Left lung (tissue), 10 donors: Measurements from ENCODE around the gene AHCYL2. TPM values are rescaled to one million over a fixed set of nuclear protein-coding genes. Genes with fewer than 3 reads are reported as not detected.

ENCODE experiments used
- ATAC-seq: fragments of 200-7000 bp; cut with Tn5 transposase; one replicate; pipeline ENCODE4 v1.9.1; 2020; ENCODE audit warnings: moderate library complexity
- DNase-seq, 4 donors: peaks; one replicate each; pipeline ENCODE4 v3.0.0-alpha.2; 2013 to 2020
- H3K27ac ChIP-seq, 2 donors: fragments of 200-600 bp; sonication (generic) in 1 of 2; one replicate each; pipeline versions ENCODE4 v1.5.0 to v1.8.0; 2020 to 2021
- H3K27me3 ChIP-seq, 2 donors: fragments of 200-600 bp; sonication (generic) in 1 of 2; one replicate each; pipeline versions ENCODE4 v1.5.0 to v1.8.0; 2020 to 2021
- H3K36me3 ChIP-seq, 2 donors: fragments of 200-600 bp; sonication (generic) in 1 of 2; one replicate each; pipeline versions ENCODE4 v1.5.0 to v1.8.0; 2020 to 2021
- H3K4me1 ChIP-seq, 2 donors: fragments of 200-600 bp; one replicate each; pipeline ENCODE4 v1.8.0; 2021
- H3K4me3 ChIP-seq, 2 donors: fragments of 200-600 bp; sonication (generic) in 1 of 2; one replicate each; pipeline versions ENCODE4 v1.5.0 to v1.8.0; 2020 to 2021; ENCODE audit warnings: mild to moderate bottlenecking in 1 of 2
- H3K9me3 ChIP-seq, 2 donors: fragments of 200-600 bp; sonication (generic) in 1 of 2; one replicate each; pipeline versions ENCODE4 v1.5.0 to v1.8.0; 2020 to 2021
- intact Hi-C, 2 donors: fragments of 100-400 bp; cut with DNase I; formaldehyde crosslinking; loops; one replicate each; pipeline versions ENCODE4 v1.11.2 to v1.14.2; 2022
- polyA plus RNA-seq, 6 donors: library from polyadenylated mRNA; unstranded; fragments of 120-200 nt; gene quantifications; one replicate each; pipeline ENCODE4 v1.2.1, GENCODE V29; 2013; ENCODE audit not compliant: insufficient read length in 6 of 6
- total RNA-seq, 2 donors: library from RNA; stranded (reverse); fragmentation: NEBNext Ultra II Directional; extraction: Animal tissue kit (Norgen Biotek cat#: 25700); gene quantifications; one replicate each; pipeline ENCODE4 v1.2.1, GENCODE V29; 2021
- TF ChIP-seq, protein P1 (sequence below), 2 donors: fragments of 200-600 bp; sonication (generic) in 1 of 2; IDR thresholded peaks; one replicate each; pipeline versions ENCODE4 v1.5.0 to v1.8.0; 2021; ENCODE audit warnings: antibody characterized with exemption in 2 of 2
- donor health status: DM: no; HTN: yes; CAD: no.
- donor health status: DM: no; HTN: no; CAD: no.

Gene AHCYL2
- total and polyA plus RNA-seq, 8 donors, result 16.2 to 219 (median 21.3) TPM

DNA sequence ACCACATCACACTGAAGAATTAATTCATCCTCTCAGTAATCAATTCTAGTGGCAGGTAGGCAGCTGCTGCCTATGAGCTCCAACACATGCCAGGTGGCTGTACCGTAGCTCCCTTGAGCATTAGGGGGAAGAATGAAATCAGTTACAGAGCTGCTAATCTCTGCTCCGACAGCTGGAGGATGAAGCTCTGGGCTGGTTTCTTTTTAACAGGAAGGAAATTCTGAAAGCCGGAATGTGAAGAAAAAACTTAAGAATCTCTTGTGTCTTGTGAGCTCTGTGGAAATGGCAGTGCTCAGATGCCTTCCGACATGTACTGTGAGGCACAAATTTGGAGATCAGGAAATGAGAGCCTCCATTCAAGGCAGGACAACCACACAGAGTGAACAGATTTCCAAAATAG lies 2.8 kb upstream of the AHCYL2 start:
- Histone ChIP-seq H3K27me3 (peaks cover 0 to 12% of the 10 kb centered on the region in 2 donors), H3K36me3 (no peaks in the 10 kb centered on the region), H3K9me3 (no peaks in the 10 kb centered on the region), H3K27ac (no peak overlapping the region), H3K4me3 (no peak overlapping the region), H3K4me1 (peaks cover 0 to 27% of the 10 kb centered on the region in 2 donors)
- intact Hi-C loops, result no loop called here
- ATAC-seq (no peak), DNase-seq (no peak)
- TF ChIP-seq, protein P1, sequence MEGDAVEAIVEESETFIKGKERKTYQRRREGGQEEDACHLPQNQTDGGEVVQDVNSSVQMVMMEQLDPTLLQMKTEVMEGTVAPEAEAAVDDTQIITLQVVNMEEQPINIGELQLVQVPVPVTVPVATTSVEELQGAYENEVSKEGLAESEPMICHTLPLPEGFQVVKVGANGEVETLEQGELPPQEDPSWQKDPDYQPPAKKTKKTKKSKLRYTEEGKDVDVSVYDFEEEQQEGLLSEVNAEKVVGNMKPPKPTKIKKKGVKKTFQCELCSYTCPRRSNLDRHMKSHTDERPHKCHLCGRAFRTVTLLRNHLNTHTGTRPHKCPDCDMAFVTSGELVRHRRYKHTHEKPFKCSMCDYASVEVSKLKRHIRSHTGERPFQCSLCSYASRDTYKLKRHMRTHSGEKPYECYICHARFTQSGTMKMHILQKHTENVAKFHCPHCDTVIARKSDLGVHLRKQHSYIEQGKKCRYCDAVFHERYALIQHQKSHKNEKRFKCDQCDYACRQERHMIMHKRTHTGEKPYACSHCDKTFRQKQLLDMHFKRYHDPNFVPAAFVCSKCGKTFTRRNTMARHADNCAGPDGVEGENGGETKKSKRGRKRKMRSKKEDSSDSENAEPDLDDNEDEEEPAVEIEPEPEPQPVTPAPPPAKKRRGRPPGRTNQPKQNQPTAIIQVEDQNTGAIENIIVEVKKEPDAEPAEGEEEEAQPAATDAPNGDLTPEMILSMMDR (IDR thresholded peaks at IDR 0.05), result no peak

DNA sequence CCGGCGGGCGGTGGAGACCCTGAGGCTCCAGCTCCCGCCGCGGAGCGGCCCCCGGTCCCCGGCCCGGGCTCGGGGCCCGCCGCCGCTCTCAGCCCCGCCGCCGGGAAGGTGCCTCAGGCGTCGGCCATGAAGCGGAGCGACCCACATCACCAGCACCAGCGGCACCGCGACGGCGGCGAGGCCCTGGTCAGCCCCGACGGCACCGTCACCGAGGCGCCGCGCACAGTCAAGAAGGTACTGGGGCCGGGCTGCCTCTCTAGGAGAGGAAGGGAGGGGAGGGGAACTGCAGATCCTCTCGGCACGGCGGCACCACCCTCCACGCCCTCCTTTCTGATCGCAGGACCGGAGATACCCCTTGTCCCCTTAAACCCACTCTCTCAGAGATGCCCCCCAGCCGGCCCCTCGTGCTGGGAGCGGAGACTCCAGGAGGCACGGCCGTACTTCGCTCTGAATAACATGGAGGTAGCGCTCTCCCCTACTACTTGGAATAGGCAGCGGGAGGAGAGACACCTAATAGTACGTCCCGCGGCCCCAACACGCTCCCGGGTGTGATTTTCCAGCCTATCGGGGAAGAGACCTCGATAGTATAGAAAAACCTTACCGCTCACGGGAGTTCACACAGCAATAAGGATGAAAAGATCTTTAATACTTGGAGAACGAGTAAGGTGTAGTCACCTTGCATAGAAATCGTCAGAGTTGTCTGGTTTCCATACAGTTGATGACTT lies 538 bp downstream of the AHCYL2 start:
- Histone ChIP-seq H3K4me1 (peaks cover 0 to 23% of the 10 kb centered on the region in 2 donors), H3K36me3 (no peaks in the 10 kb centered on the region), H3K27me3 (no peaks in the 10 kb centered on the region), H3K4me3 (peak overlapping the region; percentile 81 to 87), H3K9me3 (no peaks in the 10 kb centered on the region), H3K27ac (peak overlapping the region; percentile 98 to 99)
- peak; percentile 29 to 92 (median 51) for DNase-seq
- intact Hi-C loops, result no loop called here
- peak; percentile 54 for ATAC-seq
- TF ChIP-seq, protein P1 (IDR thresholded peaks at IDR 0.05), result no peak

DNA sequence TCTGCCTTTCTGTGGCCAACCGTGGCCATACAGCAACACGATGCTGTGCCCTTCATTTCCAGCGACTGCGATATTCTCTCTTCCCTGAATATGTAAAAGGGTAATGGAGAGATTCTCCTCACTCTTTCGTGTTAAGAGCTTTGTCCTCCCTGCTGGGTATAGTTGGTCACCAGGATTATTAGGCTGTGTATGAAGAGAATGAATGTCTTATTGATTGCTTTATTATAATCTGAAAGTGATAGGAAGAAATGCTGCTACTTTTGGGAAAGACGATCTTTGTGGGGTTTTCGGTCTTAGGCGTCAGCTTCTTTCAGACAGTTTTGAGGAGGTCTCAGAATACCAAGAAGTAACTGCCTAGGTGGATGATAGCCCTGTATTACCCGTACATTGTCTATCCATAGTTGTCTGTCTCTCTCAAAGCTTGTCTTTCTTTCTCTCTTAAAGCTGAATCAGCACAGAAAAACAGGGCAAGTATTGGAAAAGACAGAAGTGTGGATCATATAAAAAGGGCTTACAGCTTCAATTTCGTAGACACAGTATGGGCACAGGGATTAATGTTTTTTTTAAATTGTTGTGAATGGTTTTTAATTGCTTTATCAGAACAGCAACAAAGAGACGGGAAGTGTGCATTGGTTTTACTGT lies 1.2 kb downstream of the AHCYL2 start:
- Histone ChIP-seq H3K27me3 (no peaks in the 10 kb centered on the region), H3K9me3 (no peaks in the 10 kb centered on the region), H3K36me3 (no peaks in the 10 kb centered on the region), H3K4me3 (peak overlapping the region; percentile 81 to 87), H3K4me1 (peaks cover 0 to 23% of the 10 kb centered on the region in 2 donors), H3K27ac (no peak overlapping the region)
- ATAC-seq (no peak), DNase-seq (peak in 1 of 4 donors; percentile 24)
- intact Hi-C loops, result no loop called here
- TF ChIP-seq, protein P1 (IDR thresholded peaks at IDR 0.05), result no peak

DNA sequence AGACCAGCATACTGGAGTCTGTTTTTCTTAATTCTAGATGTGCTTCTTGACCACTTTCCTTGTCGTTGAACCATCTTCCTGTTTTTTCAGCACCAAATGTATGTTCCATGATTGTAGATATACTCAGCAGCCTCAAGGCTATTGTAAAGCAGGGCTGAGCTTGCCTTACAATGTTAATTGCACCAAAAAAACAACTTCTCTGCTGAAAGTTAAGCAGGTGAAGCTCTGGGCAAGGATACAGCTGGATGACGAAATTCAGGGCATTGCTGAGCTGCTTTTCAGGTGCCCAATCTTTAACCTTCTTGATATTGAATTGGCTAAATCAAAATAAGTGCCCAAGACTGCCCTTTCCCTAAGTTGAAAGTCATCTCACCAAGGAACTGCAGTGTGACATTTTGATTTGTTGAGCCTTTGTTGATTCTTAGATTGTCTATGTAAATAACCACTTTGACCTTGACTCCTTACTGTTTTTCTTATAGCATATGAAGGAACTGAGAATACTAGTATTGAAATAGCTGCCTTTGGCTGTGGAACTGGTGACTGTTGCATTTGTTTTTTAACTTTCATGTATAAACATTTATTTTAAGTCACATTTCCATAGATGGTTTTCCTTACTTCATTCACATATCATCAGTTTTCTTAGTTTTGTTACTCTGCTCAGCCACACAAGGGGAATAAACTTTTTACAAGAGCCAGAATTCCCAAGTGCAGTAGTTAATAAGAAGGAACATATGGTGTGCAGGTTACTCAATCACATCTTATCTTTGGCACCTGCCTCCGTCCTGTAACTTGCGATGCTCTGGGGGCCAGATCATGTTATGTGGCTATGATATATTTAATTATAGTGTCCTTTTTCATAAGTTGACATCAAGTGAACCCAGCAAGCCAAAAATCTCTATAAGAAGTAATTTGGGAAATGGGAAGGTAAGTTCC lies 3.1 kb downstream of the AHCYL2 start:
- ATAC-seq, result no peak
- H3K4me3 ChIP-seq, result no peak overlapping the region
- no peaks in the 10 kb centered on the region for H3K27me3 ChIP-seq
- no peak for DNase-seq
- TF ChIP-seq, protein P1 (IDR thresholded peaks at IDR 0.05), result no peak
- intact Hi-C loops, result no loop called here
- no peak overlapping the region for H3K27ac ChIP-seq
- no peaks in the 10 kb centered on the region for H3K36me3 ChIP-seq
- no peaks in the 10 kb centered on the region for H3K9me3 ChIP-seq
- peaks cover 0 to 18% of the 10 kb centered on the region in 2 donors for H3K4me1 ChIP-seq
